Measurements from ENCODE around the gene PCDH8.

PCDH8 gene

GRCh38 chr13:52848455-52849195 lies at the start of gene PCDH8:
TSS of gene PCDH8 (minus strand) at chr13:52848640. CDS start at chr13:52848436, 204 bp downstream.
- in situ Hi-C loops (cut with HindIII; ENCODE audit: low sequenced_read_pairs): no loop called here
- TF ChIP-seq CTCF (IDR thresholded peaks at IDR 0.05; ENCODE audit: low read depth, low read length, missing control alignments): no peak
- no peak within 1 kb of the TSS for H3K4me3 ChIP-seq (ENCODE audit: low read depth, low read length)
- no peak for DNase-seq (ENCODE audit: low read depth)

- H3K4me3 ChIP-seq (ENCODE audit: low read depth, low read length): no peak overlapping the region
- in situ Hi-C loops (cut with HindIII; ENCODE audit: low sequenced_read_pairs): no loop called here
- no peak for DNase-seq (ENCODE audit: low read depth)
- peak; percentile 12 for TF ChIP-seq CTCF (IDR thresholded peaks at IDR 0.05; ENCODE audit: low read depth, low read length, missing control alignments)
Measured at GRCh38 chr13:52896827-52897659, 48.6 kb upstream of the PCDH8 start.

- H3K4me3 ChIP-seq (ENCODE audit: low read depth, low read length): no peak overlapping the region
- no peak for DNase-seq (ENCODE audit: low read depth)
- TF ChIP-seq CTCF (IDR thresholded peaks at IDR 0.05; ENCODE audit: low read depth, low read length, missing control alignments): no peak
- in situ Hi-C loops (cut with HindIII; ENCODE audit: low sequenced_read_pairs): no loop called here
Measured at GRCh38 chr13:52894413-52894812, 46.0 kb upstream of the PCDH8 start.

- no peak for DNase-seq (ENCODE audit: low read depth)
- in situ Hi-C loops (cut with HindIII; ENCODE audit: low sequenced_read_pairs): no loop called here
- TF ChIP-seq CTCF (IDR thresholded peaks at IDR 0.05; ENCODE audit: low read depth, low read length, missing control alignments): no peak
Measured at GRCh38 chr13:52892925-52893324, 44.5 kb upstream of the PCDH8 start.

GRCh38 chr13:52891706-52892105 lies 43.3 kb upstream of the PCDH8 start:
- no peak for DNase-seq (ENCODE audit: low read depth)
- TF ChIP-seq CTCF (IDR thresholded peaks at IDR 0.05; ENCODE audit: low read depth, low read length, missing control alignments): no peak
- in situ Hi-C loops (cut with HindIII; ENCODE audit: low sequenced_read_pairs): no loop called here
- H3K4me3 ChIP-seq (ENCODE audit: low read depth, low read length): no peak overlapping the region

More at GRCh38 chr13:52892925-52893324, 44.5 kb upstream of the PCDH8 start:
- H3K4me3 ChIP-seq (ENCODE audit: low read depth, low read length): no peak overlapping the region

- no peak for DNase-seq (ENCODE audit: low read depth)
- no peak overlapping the region for H3K4me3 ChIP-seq (ENCODE audit: low read depth, low read length)
- in situ Hi-C loops (cut with HindIII; ENCODE audit: low sequenced_read_pairs): no loop called here
- TF ChIP-seq CTCF (IDR thresholded peaks at IDR 0.05; ENCODE audit: low read depth, low read length, missing control alignments): no peak
Measured at GRCh38 chr13:52887165-52887564, 38.7 kb upstream of the PCDH8 start.

All from astrocyte of the cerebellum (primary cell).